ENCODE measurements around the gene CLDN22. TPM values are rescaled to one million over a fixed set of nuclear protein-coding genes. Genes with fewer than 3 reads are reported as not detected.

CLDN22 gene
- total RNA-seq, 1 donor from 2014 or later, result not detected

DNA sequence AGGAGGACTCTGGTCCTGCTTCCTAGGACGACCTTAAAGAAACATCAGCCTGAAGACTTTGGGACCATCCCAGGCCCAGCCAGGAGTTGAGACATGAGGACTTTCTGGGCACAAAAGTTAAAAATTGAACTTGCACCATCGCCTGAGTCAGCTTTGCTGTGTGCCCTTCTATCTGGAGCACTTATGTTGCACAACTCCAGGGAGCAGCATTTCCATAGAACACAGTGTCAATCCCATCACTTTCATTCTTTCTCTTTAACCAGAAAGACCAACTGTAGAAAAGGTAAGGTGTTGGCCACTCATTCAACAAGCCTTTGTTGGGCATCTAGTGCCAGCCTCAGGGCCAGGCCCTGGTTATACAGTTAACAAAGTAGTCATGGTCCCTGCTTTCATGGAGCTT is 10.8 kb upstream of the CLDN22 start:
- no peak overlapping the region for H3K4me3 Mint-ChIP-seq
- H3K36me3 Mint-ChIP-seq (ENCODE audit: low read depth), result peaks cover 10% of the 10 kb centered on the region
- H3K4me1 Mint-ChIP-seq, result peaks cover 4% of the 10 kb centered on the region
- no peak for TF ChIP-seq CTCF (conservative IDR thresholded peaks at IDR 0.05)
- H3K9me3 Mint-ChIP-seq, result peaks cover 5% of the 10 kb centered on the region
- no peak for DNase-seq (ENCODE audit: low read depth, low spot score)
- H3K27ac Mint-ChIP-seq (ENCODE audit: unreplicated experiment), result no peak overlapping the region
- H3K27me3 Mint-ChIP-seq (ENCODE audit: low read depth), result peaks cover 4% of the 10 kb centered on the region

GRCh38 chr4:183329954-183330742 is 10.1 kb upstream of the CLDN22 start:
- no peak overlapping the region for H3K4me3 Mint-ChIP-seq
- H3K27ac Mint-ChIP-seq (ENCODE audit: unreplicated experiment), result no peak overlapping the region
- H3K4me1 Mint-ChIP-seq, result peaks cover 4% of the 10 kb centered on the region
- no peak for DNase-seq (ENCODE audit: low read depth, low spot score)
- H3K36me3 Mint-ChIP-seq (ENCODE audit: low read depth), result peaks cover 10% of the 10 kb centered on the region
- TF ChIP-seq CTCF (conservative IDR thresholded peaks at IDR 0.05), result no peak
- H3K27me3 Mint-ChIP-seq (ENCODE audit: low read depth), result peaks cover 4% of the 10 kb centered on the region
- peaks cover 6% of the 10 kb centered on the region for H3K9me3 Mint-ChIP-seq

DNA sequence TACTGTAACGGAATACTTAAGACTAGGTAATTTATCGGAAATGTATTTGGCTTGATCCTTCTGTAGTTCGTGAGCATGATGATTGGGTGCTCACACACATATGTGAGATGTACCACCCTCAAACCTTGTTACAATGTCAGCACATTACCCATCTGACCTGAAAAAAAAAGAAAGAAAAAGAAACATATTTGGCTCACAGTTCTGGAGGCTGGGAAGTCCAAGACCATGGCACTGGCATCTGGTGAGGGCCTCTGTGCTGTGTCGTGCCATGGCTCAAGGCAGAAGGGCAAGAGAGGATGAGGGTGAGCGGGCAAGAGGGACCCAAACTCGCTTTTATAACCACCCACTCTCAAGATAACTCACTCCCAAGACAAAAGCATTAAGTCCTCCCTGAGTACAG is 9.2 kb upstream of the CLDN22 start:
- Mint-ChIP-seq H3K27ac (ENCODE audit: unreplicated experiment) (no peak overlapping the region), H3K9me3 (peaks cover 6% of the 10 kb centered on the region), H3K4me1 (peaks cover 4% of the 10 kb centered on the region), H3K27me3 (ENCODE audit: low read depth) (peaks cover 4% of the 10 kb centered on the region), H3K36me3 (ENCODE audit: low read depth) (peaks cover 10% of the 10 kb centered on the region), H3K4me3 (no peak overlapping the region)
- DNase-seq (ENCODE audit: low read depth, low spot score), result no peak
- no peak for TF ChIP-seq CTCF (conservative IDR thresholded peaks at IDR 0.05)

GRCh38 chr4:183328832-183329231 is 8.8 kb upstream of the CLDN22 start:
- no peak for DNase-seq (ENCODE audit: low read depth, low spot score)
- Mint-ChIP-seq H3K27ac (ENCODE audit: unreplicated experiment) (no peak overlapping the region), H3K27me3 (ENCODE audit: low read depth) (peaks cover 4% of the 10 kb centered on the region), H3K36me3 (ENCODE audit: low read depth) (peaks cover 10% of the 10 kb centered on the region), H3K4me1 (peaks cover 4% of the 10 kb centered on the region), H3K9me3 (peaks cover 6% of the 10 kb centered on the region), H3K4me3 (no peak overlapping the region)
- no peak for TF ChIP-seq CTCF (conservative IDR thresholded peaks at IDR 0.05)

- peaks cover 6% of the 10 kb centered on the region for H3K9me3 Mint-ChIP-seq
- no peaks in the 10 kb centered on the region for H3K27me3 Mint-ChIP-seq (ENCODE audit: low read depth)
- no peak for DNase-seq (ENCODE audit: low read depth, low spot score)
- no peak overlapping the region for H3K4me3 Mint-ChIP-seq
- no peak overlapping the region for H3K27ac Mint-ChIP-seq (ENCODE audit: unreplicated experiment)
- H3K36me3 Mint-ChIP-seq (ENCODE audit: low read depth), result peaks cover 11% of the 10 kb centered on the region
- TF ChIP-seq CTCF (conservative IDR thresholded peaks at IDR 0.05), result no peak
- peaks cover 8% of the 10 kb centered on the region for H3K4me1 Mint-ChIP-seq
These were observed 7.8 kb upstream of the CLDN22 start for GRCh38 chr4:183327827-183328226.

Data from neural crest cell (in vitro differentiated cells).